Fibroblast of lung (primary cell): ENCODE measurements around the gene RTF1. TPM values are rescaled to one million over a fixed set of nuclear protein-coding genes. Genes with fewer than 3 reads are reported as not detected.
"Not testable (repeated sequence)": the region's sequence is repeated elsewhere in the genome, so short reads cannot be mapped to it uniquely, and the experiment has no call there.

Experiments
- DNase-seq, 2 donors: peaks; one replicate each; pipeline versions ENCODE4 v3.0.0 to v3.0.0-alpha.2; 2010; ENCODE audit warnings: low read depth in 2 of 2
- H2AFZ ChIP-seq: 2 replicates; pipeline ENCODE4 v1.5.1; 2012; ENCODE audit warnings: low read length, control low read depth, inconsistent platforms
- H3K27ac ChIP-seq: 2 replicates; pipeline ENCODE4 v1.5.1; 2011; ENCODE audit warnings: low read length, control low read depth; ENCODE audit not compliant: insufficient read depth
- H3K27me3 ChIP-seq: 2 replicates; pipeline ENCODE4 v1.5.1; 2011; ENCODE audit warnings: mild to moderate bottlenecking, low read length; ENCODE audit not compliant: control insufficient read depth, insufficient read depth
- H3K36me3 ChIP-seq: 2 replicates; pipeline ENCODE4 v1.5.1; 2011; ENCODE audit warnings: low read length; ENCODE audit not compliant: control insufficient read depth, insufficient read depth
- H3K4me1 ChIP-seq: 2 replicates; pipeline ENCODE4 v1.5.1; 2011; ENCODE audit warnings: low read length; ENCODE audit not compliant: control insufficient read depth, insufficient read depth; ENCODE audit errors: extremely low read depth
- H3K4me2 ChIP-seq: 2 replicates; pipeline ENCODE4 v1.5.1; 2011; ENCODE audit warnings: low read length, control low read depth; ENCODE audit not compliant: insufficient read depth; ENCODE audit errors: extremely low read depth
- H3K4me3 ChIP-seq, 4 experiments: fragments of 200-600 bp in 1 of 4; sonication (generic) in 1 of 4; replicated peaks in 1 of 4; 2 replicates each; pipeline ENCODE4 v1.5.1; 2011 to 2016; ENCODE audit warnings: low read length in 4 of 4, low read depth in 3 of 4, mild to moderate bottlenecking in 3 of 4, control low read depth in 2 of 4, inconsistent platforms in 1 of 4, mixed read lengths in 1 of 4; ENCODE audit not compliant: insufficient read depth in 1 of 4; ENCODE audit errors: control extremely low read depth in 1 of 4
- H3K79me2 ChIP-seq: 2 replicates; pipeline ENCODE4 v1.5.1; 2012; ENCODE audit warnings: mild to moderate bottlenecking, low read length, inconsistent platforms; ENCODE audit not compliant: control insufficient read depth, insufficient read depth
- H3K9ac ChIP-seq: 2 replicates; pipeline ENCODE4 v1.5.1; 2011; ENCODE audit warnings: mild to moderate bottlenecking, low read length, control low read depth; ENCODE audit not compliant: insufficient read depth
- H3K9me3 ChIP-seq: 2 replicates; pipeline ENCODE4 v1.5.1; 2012; ENCODE audit warnings: low read depth, low read length; ENCODE audit not compliant: control insufficient read depth, insufficient read depth
- H4K20me1 ChIP-seq: 2 replicates; pipeline ENCODE4 v1.5.1; 2011; ENCODE audit warnings: low read length; ENCODE audit not compliant: control insufficient read depth, insufficient read depth; ENCODE audit errors: extremely low read depth
- CTCF ChIP-seq, 2 donors: IDR thresholded peaks in 1 of 2; conservative IDR thresholded peaks in 1 of 2; 1 replicate in 1 of 2; 2 replicates in 1 of 2; pipeline ENCODE4 v1.5.1; 2011 to 2012; ENCODE audit warnings: low read length in 2 of 2, control low read depth in 1 of 2, inconsistent platforms in 1 of 2, low read depth in 1 of 2, mild to moderate bottlenecking in 1 of 2
- EZH2 ChIP-seq: IDR thresholded peaks from 2 replicates; pipeline ENCODE4 v1.5.1; 2012; ENCODE audit warnings: low read length, control low read depth, mild to moderate bottlenecking; ENCODE audit errors: missing control alignments
- polyA plus RNA-seq, 2 donors: library from polyadenylated mRNA; depleted of rRNA in 1 of 2; stranded (reverse) in 1 of 2; unstranded in 1 of 2; fragments of >200 nt; gene quantifications; 2 replicates each; pipeline ENCODE4 v1.2.1, GENCODE V29; 2011 to 2012; ENCODE audit warnings: missing spikeins in 1 of 2
- total RNA-seq: library from RNA; depleted of rRNA; stranded (reverse); fragments of >200 nt; gene quantifications from 2 replicates; pipeline ENCODE4 v1.2.1, GENCODE V29; 2014

The RTF1 gene
- total and polyA plus RNA-seq, 2 donors (not counting 1 experiment from before 2014, with no cell fraction given): 16.0 to 38.9 TPM

GRCh38 chr15:41435037-41435786 is 18.3 kb downstream of the RTF1 start:
- no peak overlapping the region for H2AFZ ChIP-seq
- H3K9me3 ChIP-seq: no peaks in the 10 kb centered on the region
- H3K9ac ChIP-seq: no peak overlapping the region
- H3K27ac ChIP-seq: no peak overlapping the region
- H3K27me3 ChIP-seq: no peaks in the 10 kb centered on the region
- H3K4me2 ChIP-seq: no peak overlapping the region
- H4K20me1 ChIP-seq: no peaks in the 10 kb centered on the region
- TF ChIP-seq CTCF (conservative IDR thresholded peaks at IDR 0.05 in 1 of 2, IDR thresholded peaks at IDR 0.05 in 1 of 2; ENCODE audit: low read depth in 1 of 2, low read length in 2 of 2) (no peak), EZH2 (no peak)
- no peaks in the 10 kb centered on the region for H3K4me1 ChIP-seq
- peaks cover 8% of the 10 kb centered on the region for H3K79me2 ChIP-seq
- DNase-seq: no peak
- peaks cover 1% of the 10 kb centered on the region for H3K36me3 ChIP-seq
- no peak overlapping the region for H3K4me3 ChIP-seq

GRCh38 chr15:41437448-41437847 is 20.6 kb downstream of the RTF1 start:
- Histone ChIP-seq H3K79me2 (peaks cover 8% of the 10 kb centered on the region), H3K27ac (no peak overlapping the region), H3K4me2 (no peak overlapping the region)

GRCh38 chr15:41438206-41438605 is 21.3 kb downstream of the RTF1 start:
- Histone ChIP-seq H3K4me1 (no peaks in the 10 kb centered on the region), H3K79me2 (peaks cover 7% of the 10 kb centered on the region), H3K9ac (no peak overlapping the region), H4K20me1 (no peaks in the 10 kb centered on the region), H3K4me2 (no peak overlapping the region), H3K27ac (no peak overlapping the region), H3K9me3 (no peaks in the 10 kb centered on the region), H3K4me3 (no peak overlapping the region), H2AFZ (no peak overlapping the region), H3K27me3 (no peaks in the 10 kb centered on the region), H3K36me3 (no peaks in the 10 kb centered on the region)
- DNase-seq: peak in 1 of 2 donors; percentile 56
- no peak for TF ChIP-seq EZH2
- TF ChIP-seq CTCF (conservative IDR thresholded peaks at IDR 0.05 in 1 of 2, IDR thresholded peaks at IDR 0.05 in 1 of 2; ENCODE audit: low read depth in 1 of 2, low read length in 2 of 2): no peak

More at GRCh38 chr15:41437448-41437847, 20.6 kb downstream of the RTF1 start:
- no peak for DNase-seq
- no peaks in the 10 kb centered on the region for H3K27me3 ChIP-seq
- no peak overlapping the region for H3K4me3 ChIP-seq
- H3K4me1 ChIP-seq: no peaks in the 10 kb centered on the region
- no peak overlapping the region for H3K9ac ChIP-seq
- TF ChIP-seq EZH2 (no peak), CTCF (conservative IDR thresholded peaks at IDR 0.05 in 1 of 2, IDR thresholded peaks at IDR 0.05 in 1 of 2; ENCODE audit: low read depth in 1 of 2, low read length in 2 of 2) (no peak)
- H3K9me3 ChIP-seq: no peaks in the 10 kb centered on the region
- H2AFZ ChIP-seq: no peak overlapping the region
- no peaks in the 10 kb centered on the region for H4K20me1 ChIP-seq
- peaks cover 1% of the 10 kb centered on the region for H3K36me3 ChIP-seq

GRCh38 chr15:41438745-41439144 is 21.9 kb downstream of the RTF1 start:
- H3K4me1 ChIP-seq, DNase-seq, H3K4me2 ChIP-seq, H3K27me3 ChIP-seq, H3K4me3 ChIP-seq, H3K79me2 ChIP-seq, H2AFZ ChIP-seq, H4K20me1 ChIP-seq, H3K9ac ChIP-seq, H3K36me3 ChIP-seq, H3K9me3 ChIP-seq, H3K27ac ChIP-seq: not testable (repeated sequence)
